Vagina (tissue), 2 donors: ENCODE results near the gene ZNF514.

Experiments
- CTCF ChIP-seq, 3 experiments: fragments of 450-650 bp in 2 of 3; fragments of 200-600 bp in 1 of 3; sonication (generic) in 1 of 3; IDR thresholded peaks; one replicate each; pipeline ENCODE4 v1.5.1; 2017 to 2019; ENCODE audit warnings: antibody characterized with exemption in 3 of 3, mild to moderate bottlenecking in 2 of 3, moderate library complexity in 2 of 3
- POLR2A ChIP-seq, 2 donors: fragments of 450-650 bp; IDR thresholded peaks; one replicate each; pipeline ENCODE4 v1.6.1; 2017; ENCODE audit warnings: antibody characterized with exemption in 2 of 2, mild to moderate bottlenecking in 2 of 2, moderate library complexity in 2 of 2

GRCh38 chr2:95165030-95165370, 5.4 kb upstream of the ZNF514 start:
- no peak for TF ChIP-seq POLR2A (IDR thresholded peaks at IDR 0.05)
- TF ChIP-seq CTCF (IDR thresholded peaks at IDR 0.05): no peak
